GM15510 (cell line): Measurements from ENCODE around the gene DPP10.

ENCODE experiments used
- POLR2A ChIP-seq: IDR thresholded peaks from 3 replicates; pipeline ENCODE4 v1.6.1; 2011; ENCODE audit warnings: borderline replicate concordance; ENCODE audit not compliant: insufficient read length; ENCODE audit errors: extremely low read depth

DPP10 gene

DNA sequence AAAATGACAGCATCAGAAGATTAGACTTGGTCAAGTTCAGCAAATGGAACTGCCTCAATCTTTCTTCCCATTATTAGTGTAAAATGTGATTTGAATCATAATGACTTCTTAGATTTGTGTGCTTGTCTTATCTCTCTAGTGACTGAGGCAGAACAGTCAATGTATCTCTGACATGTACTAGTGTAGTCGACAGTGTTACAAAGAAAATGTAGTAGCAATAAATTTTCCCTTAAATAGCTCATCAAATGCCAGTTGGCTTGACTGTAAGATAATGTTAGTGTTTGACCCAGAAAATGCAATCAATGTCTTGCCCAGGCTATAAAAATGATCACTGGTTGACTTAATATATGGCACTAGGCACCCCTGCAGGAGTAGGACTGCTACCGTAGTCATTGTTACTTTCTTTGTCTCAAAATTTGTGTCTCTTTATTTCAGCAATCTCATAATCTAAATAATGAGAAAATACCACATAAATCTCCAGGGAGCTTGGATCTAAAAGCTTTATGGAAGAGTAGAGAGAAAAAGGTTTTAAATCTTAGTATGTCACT, 1336.7 kb downstream of the DPP10 start:
- no peak for TF ChIP-seq POLR2A

DNA sequence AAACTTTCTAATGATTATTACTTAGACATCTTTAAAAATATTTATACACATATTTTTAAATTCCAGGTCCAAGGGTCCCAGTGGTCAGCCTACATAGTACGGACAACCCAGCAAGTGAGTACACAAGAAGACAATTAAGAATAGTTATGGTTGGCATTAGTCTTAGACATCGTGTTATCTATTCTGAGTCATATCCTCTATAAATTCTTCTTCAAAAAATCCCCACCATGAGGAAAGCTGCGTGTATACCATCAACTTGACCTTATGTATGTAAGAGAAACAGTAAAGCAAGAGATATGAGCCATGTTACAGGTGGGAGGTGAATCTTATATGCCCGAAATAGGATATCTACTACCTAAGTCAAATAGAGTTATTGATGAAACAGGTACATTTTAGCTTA, 1339.8 kb downstream of the DPP10 start:
- TF ChIP-seq POLR2A: no peak

DNA sequence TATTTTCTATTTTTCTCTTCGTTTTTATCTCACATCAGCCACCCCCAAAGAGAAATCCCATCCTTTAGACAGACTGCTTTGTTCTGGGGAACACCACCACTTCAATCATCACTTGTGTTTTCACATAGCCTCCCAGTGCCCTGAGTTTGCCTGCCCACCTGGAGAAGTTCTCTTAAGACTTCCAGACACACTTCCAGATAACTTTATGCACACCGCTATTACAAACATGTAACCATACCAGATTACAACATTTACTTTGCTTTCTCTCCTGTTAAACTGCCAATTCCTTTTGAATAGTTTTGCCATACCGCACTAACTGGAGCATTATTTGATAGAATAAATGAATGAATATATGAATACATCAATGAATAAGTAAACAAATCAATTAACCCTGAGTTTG, 1353.6 kb downstream of the DPP10 start:
- no peak for TF ChIP-seq POLR2A

DNA sequence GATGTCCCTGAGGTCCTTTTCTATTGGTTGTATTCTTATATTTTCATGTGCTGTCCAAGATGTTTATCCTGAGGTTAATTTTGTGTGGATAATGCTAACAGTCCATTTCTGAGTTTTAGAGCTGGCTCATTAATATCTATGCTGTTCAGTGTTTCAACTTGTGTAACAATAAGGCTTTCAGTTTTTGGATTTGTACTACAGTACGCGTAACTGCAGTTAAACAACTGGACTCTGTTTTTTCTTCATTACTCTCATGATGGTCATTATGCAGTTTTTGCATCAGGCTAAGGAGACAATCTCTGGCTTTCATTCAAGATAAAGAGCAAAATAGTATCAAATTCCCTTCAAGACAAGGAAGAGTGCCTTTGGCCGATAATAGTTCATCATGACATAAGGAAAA, 1364.8 kb downstream of the DPP10 start:
- TF ChIP-seq POLR2A: no peak

DNA sequence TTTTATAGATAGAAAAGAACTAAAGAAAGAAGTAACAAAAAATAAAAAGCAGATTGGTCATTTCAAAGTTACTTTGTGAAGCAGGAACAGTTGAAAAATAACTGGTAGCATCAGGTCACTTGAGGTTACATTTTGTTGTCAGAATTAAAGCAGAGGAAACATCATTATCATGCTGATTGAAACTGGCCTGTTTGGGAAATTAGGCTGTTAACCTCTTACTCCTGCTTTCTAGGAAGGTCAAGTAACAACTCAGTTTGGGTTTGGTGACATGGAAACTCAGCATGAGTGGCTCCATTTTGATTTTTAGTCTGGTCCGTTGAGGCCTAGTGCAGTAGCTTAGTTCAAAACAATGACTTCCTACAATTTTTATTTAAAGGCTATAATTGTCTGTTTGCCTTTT, 1383.5 kb downstream of the DPP10 start:
- TF ChIP-seq POLR2A: no peak

DNA sequence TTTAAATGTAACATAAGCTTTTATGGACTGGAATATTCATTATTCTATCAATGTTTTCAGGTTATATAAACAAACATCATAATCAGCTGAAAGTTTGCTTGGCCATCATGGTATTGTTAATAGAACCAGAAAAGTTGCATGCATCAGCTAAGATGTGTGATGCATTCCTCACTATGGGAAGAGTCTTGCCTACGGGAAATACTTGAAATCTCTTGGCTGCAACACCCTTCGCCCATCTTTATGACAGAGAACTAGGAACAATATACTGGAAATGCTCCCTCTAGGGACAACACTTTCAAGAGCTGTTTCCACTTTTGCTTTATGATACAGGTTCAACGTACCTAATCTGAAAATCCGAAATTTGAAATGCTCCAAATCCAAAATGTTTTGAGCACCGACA, 1390.8 kb downstream of the DPP10 start:
- TF ChIP-seq POLR2A: no peak

DNA sequence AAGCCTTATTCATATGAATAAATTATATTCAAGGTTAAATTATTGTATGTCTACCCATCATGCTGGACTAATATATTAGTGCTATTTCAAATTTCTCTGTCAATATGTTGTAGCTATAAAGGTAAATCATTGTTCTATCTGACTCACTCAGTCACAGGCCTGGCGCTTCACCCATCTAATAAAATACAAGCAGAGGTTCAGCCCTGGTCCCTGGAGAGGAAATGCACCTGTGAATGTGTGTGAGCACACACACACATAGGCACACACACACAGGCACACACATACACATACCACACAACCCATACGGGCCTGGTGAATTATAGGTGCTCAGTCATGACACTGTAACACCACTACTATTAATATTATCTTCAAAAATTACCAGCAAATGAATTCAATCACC, 1396.1 kb downstream of the DPP10 start:
- no peak for TF ChIP-seq POLR2A

DNA sequence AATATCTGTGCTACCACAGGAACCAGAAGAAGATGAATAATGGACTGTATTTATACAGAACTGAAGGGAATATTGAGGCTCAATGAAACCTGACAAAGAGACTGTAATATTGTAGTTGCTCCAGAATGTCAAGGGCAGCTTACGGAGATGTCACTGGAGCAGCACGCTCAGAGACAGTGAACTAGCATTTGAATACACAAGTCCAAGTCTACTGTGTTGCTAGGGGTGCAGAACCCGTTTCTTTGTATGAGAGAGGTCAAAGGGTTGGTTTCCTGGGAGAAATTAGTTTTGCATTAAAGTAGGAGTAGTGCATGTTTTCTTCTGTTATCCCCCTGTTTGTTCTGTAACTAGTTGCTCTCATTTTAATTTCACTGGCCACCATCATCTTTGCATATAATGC, 1399.9 kb downstream of the DPP10 start:
- TF ChIP-seq POLR2A: no peak

DNA sequence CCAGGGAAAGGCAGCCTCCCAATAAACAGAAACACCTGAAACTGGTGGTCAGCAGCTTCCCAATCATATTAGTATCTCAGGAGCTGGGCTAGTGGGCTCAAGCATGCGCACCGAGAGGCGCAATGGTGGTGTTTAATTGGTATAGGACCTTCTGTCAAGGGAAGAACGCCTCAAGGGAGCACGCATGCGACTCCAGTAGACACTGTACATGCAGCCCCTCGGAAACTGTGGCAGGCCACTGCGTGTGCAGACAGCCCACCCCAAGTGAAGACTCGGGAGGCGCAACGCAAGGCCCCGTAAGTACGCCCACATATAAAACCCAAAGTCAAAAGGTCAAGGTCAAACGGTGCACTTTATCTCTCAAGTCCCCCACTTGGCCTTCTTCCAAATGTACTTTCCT, 1405.8 kb downstream of the DPP10 start:
- no peak for TF ChIP-seq POLR2A

DNA sequence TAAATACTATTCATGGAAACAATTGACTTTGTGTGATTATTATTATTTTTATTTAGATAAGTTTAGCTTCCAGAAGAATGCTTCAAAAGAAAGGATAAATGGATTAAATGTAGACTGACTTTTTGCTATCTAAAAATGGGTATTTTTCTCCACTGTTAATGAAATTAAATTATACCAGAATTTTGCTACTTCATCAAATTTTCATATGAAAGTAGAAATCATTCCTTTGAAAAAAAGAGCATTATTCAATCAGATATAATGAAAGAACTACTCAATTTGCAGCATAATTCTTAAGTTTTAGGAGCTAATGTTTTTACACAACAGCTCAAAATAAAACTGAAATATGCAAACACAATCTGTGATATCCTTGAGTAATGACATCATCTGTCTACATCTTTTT, 1424.6 kb downstream of the DPP10 start:
- TF ChIP-seq POLR2A: no peak

DNA sequence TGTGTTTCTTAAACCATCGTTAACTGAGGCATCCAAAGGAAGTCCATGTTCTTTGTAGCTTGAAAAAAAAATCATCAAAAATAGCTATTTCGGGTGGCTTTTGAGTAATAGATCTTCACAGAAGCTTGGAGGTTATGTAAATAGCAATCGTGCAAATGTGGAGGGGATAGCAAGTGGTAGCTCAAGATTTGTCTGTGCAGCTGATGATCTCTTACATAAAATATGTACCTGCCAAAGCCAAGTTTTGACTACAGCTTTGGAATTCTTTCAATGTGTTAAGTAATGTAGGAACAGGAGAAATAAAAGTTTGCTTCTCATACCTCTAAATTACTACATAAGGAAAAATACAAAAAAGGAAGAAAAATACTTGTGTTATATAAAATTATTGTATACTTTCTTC, 1432.0 kb downstream of the DPP10 start:
- no peak for TF ChIP-seq POLR2A

DNA sequence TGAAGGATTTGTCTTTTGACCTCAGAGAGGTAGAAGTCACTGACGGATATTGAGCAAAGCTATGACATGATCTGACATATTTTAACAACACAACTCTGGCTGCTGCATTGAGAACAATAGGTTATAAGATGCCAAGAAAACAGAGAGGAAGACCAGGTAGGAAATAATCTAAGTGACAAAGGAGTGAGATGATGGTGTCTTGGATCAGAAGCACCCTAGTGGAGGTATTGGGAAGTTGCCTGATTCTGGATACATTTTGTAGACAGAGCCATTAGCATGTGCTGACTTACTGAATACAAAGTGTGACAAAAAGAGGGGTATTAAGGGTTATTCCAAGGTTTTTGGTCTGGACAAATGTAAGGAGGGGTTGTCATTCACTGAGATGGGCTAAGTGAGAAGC, 1438.1 kb downstream of the DPP10 start:
- TF ChIP-seq POLR2A: no peak

DNA sequence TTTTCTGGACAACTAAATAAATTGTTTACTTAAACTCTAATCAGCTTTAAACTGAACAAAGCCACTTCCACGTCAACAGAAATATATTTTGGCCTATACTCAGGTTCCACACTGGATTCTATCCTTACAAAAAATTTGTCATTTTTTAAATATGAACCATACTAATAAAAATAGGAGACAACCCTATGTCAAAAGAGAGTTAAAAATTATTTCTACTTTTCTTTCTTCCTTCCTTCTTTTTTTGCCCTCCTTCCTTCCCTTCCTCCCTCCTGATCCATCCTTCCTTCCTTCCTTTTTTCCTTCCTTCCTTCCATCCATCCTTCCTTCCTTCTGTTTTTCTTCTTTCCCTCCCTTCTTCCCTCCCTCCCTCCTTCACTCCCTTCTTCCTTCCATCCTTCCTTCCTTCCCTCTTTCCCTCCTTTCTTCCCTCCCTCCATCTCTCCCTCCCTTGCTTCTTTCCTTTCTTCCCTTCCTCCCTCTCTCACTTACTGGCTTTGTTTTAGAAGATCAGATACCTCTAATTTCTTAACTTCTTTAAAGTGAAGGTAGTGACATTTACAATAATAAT, 1444.9 kb downstream of the DPP10 start:
- no peak for TF ChIP-seq POLR2A
